ENCODE measurements around the gene CPA5.
A peak's percentile ranks its signal among the peaks of the same experiment; 100 is the strongest.

CPA5 gene

GRCh38 chr7:130405003-130405402 lies 60.4 kb downstream of the CPA5 start:
- H3K9me3 Mint-ChIP-seq: no peaks in the 10 kb centered on the region
- H3K27ac Mint-ChIP-seq (ENCODE audit: low read depth): no peak overlapping the region
- no peaks in the 10 kb centered on the region for H3K27me3 Mint-ChIP-seq
- H3K36me3 Mint-ChIP-seq (ENCODE audit: insufficient read depth): peaks cover 4% of the 10 kb centered on the region
- DNase-seq (ENCODE audit: low spot score in 2 of 2) (no peak), ATAC-seq (replicated peaks; ENCODE audit: extremely low read depth, poor library complexity, severe bottlenecking) (no peak)
- H3K4me1 Mint-ChIP-seq: no peaks in the 10 kb centered on the region
- no peak overlapping the region for H3K4me3 Mint-ChIP-seq

DNA sequence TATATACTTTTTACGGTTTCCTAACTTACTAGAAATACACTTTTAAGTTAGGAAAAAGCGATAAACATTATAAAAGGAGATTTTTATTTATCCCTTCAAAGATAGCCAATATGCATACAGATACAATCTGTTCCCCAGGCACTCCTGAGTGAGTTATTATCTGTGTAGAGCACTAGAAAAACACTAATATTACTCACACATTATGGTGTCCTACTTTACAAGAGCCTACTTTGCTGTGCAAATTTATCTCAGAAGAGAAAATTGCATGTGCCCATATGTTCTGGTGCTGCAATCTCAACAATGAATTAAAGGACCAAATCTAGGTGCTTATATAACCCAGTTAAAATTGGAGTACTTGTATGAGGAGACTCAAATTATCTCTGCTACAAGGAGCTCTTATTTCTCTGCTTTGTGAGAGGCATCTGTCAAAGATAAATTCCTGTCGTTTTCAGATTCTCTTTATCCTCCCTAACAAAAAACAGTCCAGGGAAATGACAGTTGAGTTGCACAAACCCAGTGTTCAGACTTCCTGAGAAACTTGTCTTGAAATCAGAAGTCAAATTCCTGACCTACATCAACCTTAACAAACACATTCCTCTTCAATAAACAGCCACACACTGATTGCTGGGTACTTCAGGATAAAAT lies 64.6 kb downstream of the CPA5 start:
- Mint-ChIP-seq H3K9me3 (no peaks in the 10 kb centered on the region), H3K36me3 (ENCODE audit: insufficient read depth) (peaks cover 2% of the 10 kb centered on the region), H3K27ac (ENCODE audit: low read depth) (no peak overlapping the region), H3K4me3 (no peak overlapping the region), H3K27me3 (no peaks in the 10 kb centered on the region), H3K4me1 (no peaks in the 10 kb centered on the region)
- DNase-seq (ENCODE audit: low spot score in 2 of 2) (no peak), ATAC-seq (replicated peaks; ENCODE audit: extremely low read depth, poor library complexity, severe bottlenecking) (no peak)

GRCh38 chr7:130409712-130410072 lies 65.1 kb downstream of the CPA5 start:
- no peaks in the 10 kb centered on the region for H3K9me3 Mint-ChIP-seq
- no peak overlapping the region for H3K4me3 Mint-ChIP-seq
- no peak overlapping the region for H3K27ac Mint-ChIP-seq (ENCODE audit: low read depth)
- H3K27me3 Mint-ChIP-seq: no peaks in the 10 kb centered on the region
- H3K4me1 Mint-ChIP-seq: peaks cover under 1% of the 10 kb centered on the region
- no peak for DNase-seq (ENCODE audit: low spot score in 2 of 2)
- no peak for ATAC-seq (replicated peaks; ENCODE audit: extremely low read depth, poor library complexity, severe bottlenecking)
- H3K36me3 Mint-ChIP-seq (ENCODE audit: insufficient read depth): peaks cover 2% of the 10 kb centered on the region

GRCh38 chr7:130410868-130411541 lies 66.4 kb downstream of the CPA5 start:
- Mint-ChIP-seq H3K36me3 (ENCODE audit: insufficient read depth) (peaks cover 2% of the 10 kb centered on the region), H3K27me3 (no peaks in the 10 kb centered on the region), H3K27ac (ENCODE audit: low read depth) (no peak overlapping the region), H3K4me1 (peaks cover 10% of the 10 kb centered on the region), H3K9me3 (no peaks in the 10 kb centered on the region), H3K4me3 (no peak overlapping the region)
- DNase-seq (ENCODE audit: low spot score in 2 of 2) (no peak), ATAC-seq (replicated peaks; ENCODE audit: extremely low read depth, poor library complexity, severe bottlenecking) (no peak)

- Mint-ChIP-seq H3K36me3 (ENCODE audit: insufficient read depth) (peaks cover 2% of the 10 kb centered on the region), H3K27me3 (no peaks in the 10 kb centered on the region), H3K4me3 (no peak overlapping the region), H3K27ac (ENCODE audit: low read depth) (no peak overlapping the region), H3K9me3 (no peaks in the 10 kb centered on the region), H3K4me1 (peaks cover 22% of the 10 kb centered on the region)
- DNase-seq (ENCODE audit: low spot score in 2 of 2) (no peak), ATAC-seq (replicated peaks; ENCODE audit: extremely low read depth, poor library complexity, severe bottlenecking) (no peak)
Observed at GRCh38 chr7:130413201-130413600, 68.6 kb downstream of the CPA5 start.

DNA sequence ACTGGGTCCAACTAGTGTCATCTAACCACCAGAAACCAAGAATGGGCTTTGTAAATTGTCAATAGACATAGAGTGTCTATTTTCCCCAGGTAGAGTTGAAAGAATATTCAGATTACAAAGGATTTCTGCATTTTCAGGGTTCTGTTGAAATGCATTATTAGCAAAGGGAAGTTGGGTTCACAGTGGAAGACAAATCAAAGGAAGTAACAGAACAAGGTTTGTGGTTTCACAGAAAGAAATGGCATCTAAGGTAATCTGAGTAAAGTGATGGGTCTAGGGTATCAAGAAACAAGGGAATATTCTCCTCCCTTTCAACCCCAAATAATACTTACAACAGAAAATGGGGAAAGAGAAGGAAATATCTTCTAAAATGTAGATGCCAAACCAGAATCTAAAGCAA lies 70.4 kb downstream of the CPA5 start:
- DNase-seq (ENCODE audit: low spot score in 2 of 2) (no peak), ATAC-seq (replicated peaks; ENCODE audit: extremely low read depth, poor library complexity, severe bottlenecking) (no peak)
- no peak overlapping the region for H3K4me3 Mint-ChIP-seq
- no peak overlapping the region for H3K27ac Mint-ChIP-seq (ENCODE audit: low read depth)
- no peaks in the 10 kb centered on the region for H3K9me3 Mint-ChIP-seq
- peaks cover 2% of the 10 kb centered on the region for H3K36me3 Mint-ChIP-seq (ENCODE audit: insufficient read depth)
- H3K4me1 Mint-ChIP-seq: peaks cover 22% of the 10 kb centered on the region
- H3K27me3 Mint-ChIP-seq: no peaks in the 10 kb centered on the region

GRCh38 chr7:130417213-130417612 lies 72.6 kb downstream of the CPA5 start:
- peaks cover 2% of the 10 kb centered on the region for H3K36me3 Mint-ChIP-seq (ENCODE audit: insufficient read depth)
- H3K27me3 Mint-ChIP-seq: no peaks in the 10 kb centered on the region
- no peaks in the 10 kb centered on the region for H3K9me3 Mint-ChIP-seq
- no peak for ATAC-seq (replicated peaks; ENCODE audit: extremely low read depth, poor library complexity, severe bottlenecking)
- H3K27ac Mint-ChIP-seq (ENCODE audit: low read depth): peak overlapping the region; percentile 50
- peaks cover 27% of the 10 kb centered on the region for H3K4me1 Mint-ChIP-seq
- DNase-seq (ENCODE audit: low spot score in 2 of 2): no peak
- H3K4me3 Mint-ChIP-seq: peak overlapping the region; percentile 21

DNA sequence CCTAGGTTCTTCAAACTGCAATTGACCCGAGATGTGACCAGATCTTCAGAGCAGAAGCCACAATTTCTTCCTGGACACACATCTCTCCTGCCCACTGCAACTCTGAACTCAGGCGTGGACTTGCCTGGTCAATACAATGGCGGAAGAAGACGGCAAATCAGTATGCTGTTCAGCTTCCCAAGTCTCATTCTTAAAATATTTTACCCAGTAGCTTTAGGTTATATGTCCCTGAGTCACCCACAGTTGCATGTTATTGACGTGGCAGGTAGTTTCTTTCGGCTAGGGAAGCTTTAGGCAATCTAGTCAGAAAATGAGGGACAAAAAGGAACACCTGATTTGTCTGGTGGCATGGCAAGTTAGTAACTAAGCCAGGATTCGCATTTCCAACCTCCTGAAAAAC lies 73.7 kb downstream of the CPA5 start:
- no peak overlapping the region for H3K27ac Mint-ChIP-seq (ENCODE audit: low read depth)
- H3K27me3 Mint-ChIP-seq: no peaks in the 10 kb centered on the region
- ATAC-seq (replicated peaks; ENCODE audit: extremely low read depth, poor library complexity, severe bottlenecking) (no peak), DNase-seq (ENCODE audit: low spot score in 2 of 2) (no peak)
- no peaks in the 10 kb centered on the region for H3K9me3 Mint-ChIP-seq
- peaks cover 27% of the 10 kb centered on the region for H3K4me1 Mint-ChIP-seq
- H3K36me3 Mint-ChIP-seq (ENCODE audit: insufficient read depth): no peaks in the 10 kb centered on the region
- H3K4me3 Mint-ChIP-seq: no peak overlapping the region
